Tibial artery (tissue), 4 donors: ENCODE data around the gene NXPH1.

Experiments used
- DNase-seq, 2 donors: peaks; one replicate each; pipeline ENCODE4 v3.0.0-alpha.2; 2019
- H3K27ac ChIP-seq, 2 donors: fragments of 200-600 bp; sonication (generic) in 1 of 2; 1 replicate in 1 of 2; 2 replicates in 1 of 2; pipeline ENCODE4 v1.5.1; 2018 to 2019; ENCODE audit warnings: mild to moderate bottlenecking in 1 of 2
- H3K27me3 ChIP-seq, 2 donors: fragments of 200-600 bp; sonication (generic) in 1 of 2; one replicate each; pipeline versions ENCODE4 v1.5.1 to v1.6.0; 2016 to 2019
- H3K36me3 ChIP-seq, 3 donors: fragments of 200-600 bp; sonication (generic) in 2 of 3; one replicate each; pipeline ENCODE4 v1.5.1; 2016 to 2019; ENCODE audit warnings: mild to moderate bottlenecking in 2 of 3
- H3K4me1 ChIP-seq, 4 donors: fragments of 200-600 bp; sonication (generic) in 2 of 4; 1 replicate in 3 of 4; 2 replicates in 1 of 4; pipeline ENCODE4 v1.5.1; 2016 to 2019
- H3K4me3 ChIP-seq, 2 donors: fragments of 200-600 bp; sonication (generic) in 1 of 2; 1 replicate in 1 of 2; 2 replicates in 1 of 2; pipeline ENCODE4 v1.5.1; 2018 to 2019; ENCODE audit warnings: mild to moderate bottlenecking in 2 of 2
- H3K9me3 ChIP-seq, 3 donors: fragments of 200-600 bp; sonication (generic) in 1 of 3; one replicate each; pipeline ENCODE4 v1.5.1; 2016 to 2019
- intact Hi-C: fragments of 100-400 bp; cut with DNase I; formaldehyde crosslinking; loops from one replicate; pipeline ENCODE4 v1.15.0; 2023; ENCODE audit warnings: low total_unique reads
- TF ChIP-seq, protein P1 (sequence below), 2 experiments: fragments of 200-600 bp in 1 of 2; fragments of 450-650 bp in 1 of 2; IDR thresholded peaks; one replicate each; pipeline ENCODE4 v1.5.1; 2017 to 2019; ENCODE audit warnings: antibody characterized with exemption in 2 of 2, mild to moderate bottlenecking in 1 of 2, moderate library complexity in 1 of 2

The NXPH1 gene

DNA sequence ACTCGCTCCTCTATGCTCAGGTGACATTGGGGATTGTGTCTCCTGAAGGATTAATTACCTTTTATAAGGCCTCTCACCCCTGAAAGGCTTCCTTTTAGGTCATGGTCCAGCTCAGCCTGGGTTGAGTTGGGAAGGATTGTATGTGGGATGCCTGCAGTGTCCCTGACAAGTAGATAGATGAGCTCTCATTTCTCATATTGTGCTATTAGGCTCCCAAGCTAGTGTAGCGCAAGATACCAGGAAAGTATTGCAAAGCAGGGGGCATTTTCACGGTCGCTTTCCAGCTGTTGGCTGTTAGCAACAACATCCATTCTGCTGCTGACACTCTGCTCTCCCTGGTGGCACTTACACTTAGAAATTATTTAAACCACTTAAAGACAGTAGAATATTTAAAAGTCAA lies 31.9 kb downstream of the NXPH1 start:
- H3K36me3 ChIP-seq, result no peaks in the 10 kb centered on the region
- H3K4me1 ChIP-seq, result no peaks in the 10 kb centered on the region
- intact Hi-C loops, result no loop called here
- no peak for DNase-seq
- H3K27me3 ChIP-seq, result no peaks in the 10 kb centered on the region
- no peak overlapping the region for H3K4me3 ChIP-seq
- no peaks in the 10 kb centered on the region for H3K9me3 ChIP-seq
- TF ChIP-seq, protein P1, sequence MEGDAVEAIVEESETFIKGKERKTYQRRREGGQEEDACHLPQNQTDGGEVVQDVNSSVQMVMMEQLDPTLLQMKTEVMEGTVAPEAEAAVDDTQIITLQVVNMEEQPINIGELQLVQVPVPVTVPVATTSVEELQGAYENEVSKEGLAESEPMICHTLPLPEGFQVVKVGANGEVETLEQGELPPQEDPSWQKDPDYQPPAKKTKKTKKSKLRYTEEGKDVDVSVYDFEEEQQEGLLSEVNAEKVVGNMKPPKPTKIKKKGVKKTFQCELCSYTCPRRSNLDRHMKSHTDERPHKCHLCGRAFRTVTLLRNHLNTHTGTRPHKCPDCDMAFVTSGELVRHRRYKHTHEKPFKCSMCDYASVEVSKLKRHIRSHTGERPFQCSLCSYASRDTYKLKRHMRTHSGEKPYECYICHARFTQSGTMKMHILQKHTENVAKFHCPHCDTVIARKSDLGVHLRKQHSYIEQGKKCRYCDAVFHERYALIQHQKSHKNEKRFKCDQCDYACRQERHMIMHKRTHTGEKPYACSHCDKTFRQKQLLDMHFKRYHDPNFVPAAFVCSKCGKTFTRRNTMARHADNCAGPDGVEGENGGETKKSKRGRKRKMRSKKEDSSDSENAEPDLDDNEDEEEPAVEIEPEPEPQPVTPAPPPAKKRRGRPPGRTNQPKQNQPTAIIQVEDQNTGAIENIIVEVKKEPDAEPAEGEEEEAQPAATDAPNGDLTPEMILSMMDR (IDR thresholded peaks at IDR 0.05), result no peak
- H3K27ac ChIP-seq, result no peak overlapping the region

DNA sequence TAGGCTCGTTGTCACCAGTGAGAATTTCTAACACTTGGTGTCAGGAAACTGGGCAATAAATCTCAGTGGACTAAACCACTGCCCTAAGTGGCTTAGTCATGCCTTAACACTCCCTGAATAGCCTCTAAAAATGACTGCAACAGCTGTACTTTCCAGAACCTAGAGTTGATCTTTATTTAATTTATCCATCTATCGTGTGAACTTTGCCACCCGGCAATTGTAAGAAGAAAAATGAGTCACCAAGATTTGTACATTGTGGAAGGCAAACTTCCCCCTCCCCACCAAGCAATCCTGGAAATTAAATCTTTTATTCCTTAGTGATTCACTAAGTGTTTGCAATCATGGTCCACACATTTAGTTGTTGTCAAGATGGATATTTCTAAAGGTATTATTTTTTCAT lies 47.1 kb downstream of the NXPH1 start:
- TF ChIP-seq, protein P1 (IDR thresholded peaks at IDR 0.05), result no peak
- H3K27ac ChIP-seq, result no peak overlapping the region
- intact Hi-C loops, result no loop called here

DNA sequence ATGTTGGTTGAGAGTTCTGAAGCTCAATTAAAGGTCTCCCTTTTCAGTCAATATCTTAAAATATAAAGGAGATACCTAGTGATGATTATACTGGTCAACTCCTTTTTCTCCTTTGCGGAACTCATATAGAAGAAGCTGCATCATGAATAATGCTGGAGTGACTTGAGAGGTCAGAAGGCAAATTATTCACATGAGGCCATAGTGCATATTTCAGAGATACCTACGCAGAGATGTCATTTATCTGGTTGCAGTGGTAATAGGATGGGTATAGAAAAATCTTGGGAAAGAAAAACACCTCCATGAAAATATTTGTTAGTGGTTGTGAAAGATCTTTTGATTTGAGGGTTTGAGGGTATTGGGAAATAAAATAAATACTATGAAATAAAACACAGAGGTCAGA lies 47.7 kb downstream of the NXPH1 start:
- TF ChIP-seq, protein P1 (IDR thresholded peaks at IDR 0.05), result no peak
- H3K9me3 ChIP-seq, result peaks cover 0 to 4% (median 0%) of the 10 kb centered on the region in 3 donors
- DNase-seq, result no peak
- no peaks in the 10 kb centered on the region for H3K27me3 ChIP-seq
- no peaks in the 10 kb centered on the region for H3K4me1 ChIP-seq
- H3K4me3 ChIP-seq, result no peak overlapping the region
- intact Hi-C loops, result no loop called here
- H3K27ac ChIP-seq, result no peak overlapping the region
- H3K36me3 ChIP-seq, result no peaks in the 10 kb centered on the region

More for the DNA sequence above, 47.1 kb downstream of the NXPH1 start:
- Histone ChIP-seq H3K9me3 (peaks cover 0 to 4% (median 0%) of the 10 kb centered on the region in 3 donors), H3K36me3 (no peaks in the 10 kb centered on the region), H3K27me3 (no peaks in the 10 kb centered on the region), H3K4me1 (no peaks in the 10 kb centered on the region), H3K4me3 (no peak overlapping the region)
- DNase-seq, result no peak

DNA sequence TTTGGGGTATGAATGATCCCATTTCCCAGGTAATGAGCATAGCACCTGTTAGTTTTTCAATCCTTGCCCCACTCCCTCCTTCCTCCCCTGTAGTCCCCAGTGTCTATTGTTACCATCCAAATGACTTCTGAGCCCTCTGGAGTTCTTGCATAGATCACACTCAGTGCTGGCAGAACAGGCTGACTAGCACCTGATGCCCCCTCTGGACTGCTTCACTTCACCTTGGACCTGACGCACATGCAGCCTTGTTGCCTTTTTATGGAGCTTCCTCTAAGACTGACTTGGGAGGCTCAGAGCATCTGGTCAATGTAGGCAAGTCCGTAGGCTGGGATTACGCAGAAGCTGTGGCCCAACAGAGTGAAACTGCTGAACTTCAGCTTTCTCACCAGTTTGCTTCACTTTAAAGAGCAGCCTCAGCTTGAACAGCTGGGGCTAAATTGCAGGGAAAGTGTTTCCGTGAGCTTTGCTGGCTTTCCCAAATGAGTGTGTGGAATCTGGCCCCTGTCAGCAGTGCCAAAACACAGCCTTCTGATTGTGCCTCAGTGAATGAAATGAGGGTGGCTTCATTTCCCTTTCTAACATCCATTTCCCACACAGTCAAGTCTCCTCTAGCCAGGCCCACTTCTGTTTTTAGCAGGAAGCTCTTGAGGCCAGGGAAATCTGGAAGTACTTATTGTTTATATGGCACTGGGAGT lies 48.5 kb downstream of the NXPH1 start:
- Histone ChIP-seq H3K36me3 (no peaks in the 10 kb centered on the region), H3K27me3 (no peaks in the 10 kb centered on the region), H3K4me1 (no peaks in the 10 kb centered on the region), H3K27ac (no peak overlapping the region), H3K4me3 (no peak overlapping the region), H3K9me3 (peaks cover 0 to 4% (median 0%) of the 10 kb centered on the region in 3 donors)
- DNase-seq, result peak in 1 of 2 donors; percentile 24
- TF ChIP-seq, protein P1 (IDR thresholded peaks at IDR 0.05), result no peak
- intact Hi-C loops, result no loop called here

DNA sequence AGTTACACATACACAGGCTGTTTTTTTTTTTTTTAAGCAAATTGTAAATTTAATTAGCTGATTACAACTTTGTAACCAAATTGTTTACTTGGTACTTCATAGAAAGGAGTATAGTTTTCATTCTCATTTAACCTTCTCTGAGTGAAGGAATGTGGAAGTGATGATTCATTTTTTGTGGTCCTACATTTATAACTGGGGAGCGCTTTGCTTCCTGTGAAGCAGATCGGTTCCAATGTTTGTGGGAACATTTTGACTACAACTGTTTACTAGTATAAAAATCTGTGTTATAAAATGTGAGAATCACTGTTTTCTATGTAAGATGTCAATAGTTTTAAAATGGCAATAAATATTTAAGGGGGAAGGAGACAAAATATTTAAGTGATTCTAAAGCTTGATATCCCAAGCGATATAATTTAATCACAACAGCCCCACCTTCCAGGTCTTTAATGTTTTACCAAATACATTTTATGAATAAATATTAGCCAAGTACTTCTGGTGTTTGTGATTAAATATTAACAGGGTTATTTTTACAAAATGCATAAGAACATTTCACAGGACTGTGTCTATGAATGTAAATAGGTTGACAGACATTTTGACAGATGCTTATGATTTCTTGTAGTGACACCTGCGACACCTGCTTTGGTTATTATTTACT lies 57.1 kb downstream of the NXPH1 start:
- Histone ChIP-seq H3K9me3 (no peaks in the 10 kb centered on the region), H3K4me1 (no peaks in the 10 kb centered on the region), H3K27me3 (no peaks in the 10 kb centered on the region), H3K36me3 (no peaks in the 10 kb centered on the region), H3K27ac (no peak overlapping the region), H3K4me3 (no peak overlapping the region)
- TF ChIP-seq, protein P1 (IDR thresholded peaks at IDR 0.05), result no peak
- DNase-seq, result no peak
- intact Hi-C loops, result no loop called here
